Spleen (tissue), 11 donors: Measurements from ENCODE around the gene WDR90. TPM values are rescaled to one million over a fixed set of nuclear protein-coding genes. Genes with fewer than 3 reads are reported as not detected.

Source experiments
- DNase-seq: peaks from one replicate; pipeline ENCODE4 v3.0.0-alpha.2; 2020
- H3K27ac ChIP-seq, 8 donors: fragments of 200-600 bp; sonication (generic) in 7 of 8; 1 replicate in 4 of 8; 2 replicates in 4 of 8; pipeline versions ENCODE4 v1.5.0 to v1.8.0; 2016 to 2021; ENCODE audit warnings: inconsistent platforms in 4 of 8, mild to moderate bottlenecking in 4 of 8, moderate library complexity in 1 of 8
- H3K27me3 ChIP-seq, 7 donors: fragments of 200-600 bp; sonication (generic) in 6 of 7; replicated peaks in 1 of 7; 1 replicate in 4 of 7; 2 replicates in 3 of 7; pipeline versions ENCODE4 v1.5.0 to v1.8.0; 2016 to 2021; ENCODE audit warnings: inconsistent platforms in 3 of 7, mild to moderate bottlenecking in 1 of 7
- H3K36me3 ChIP-seq, 6 donors: fragments of 200-600 bp; sonication (generic) in 5 of 6; 1 replicate in 4 of 6; 2 replicates in 2 of 6; pipeline versions ENCODE4 v1.5.0 to v1.8.0; 2016 to 2021; ENCODE audit warnings: inconsistent platforms in 2 of 6
- H3K4me1 ChIP-seq, 6 donors: fragments of 200-600 bp; sonication (generic) in 5 of 6; 1 replicate in 3 of 6; 2 replicates in 3 of 6; pipeline versions ENCODE4 v1.5.0 to v1.8.0; 2016 to 2021; ENCODE audit warnings: inconsistent platforms in 3 of 6
- H3K4me3 ChIP-seq, 8 donors: fragments of 200-600 bp; sonication (generic) in 7 of 8; 1 replicate in 4 of 8; 2 replicates in 4 of 8; pipeline versions ENCODE4 v1.5.0 to v1.8.0; 2016 to 2021; ENCODE audit warnings: inconsistent platforms in 4 of 8, mild to moderate bottlenecking in 4 of 8, moderate library complexity in 2 of 8
- H3K9me3 ChIP-seq, 8 donors: fragments of 200-600 bp; sonication (generic) in 7 of 8; 1 replicate in 4 of 8; 2 replicates in 4 of 8; pipeline versions ENCODE4 v1.5.0 to v1.8.0; 2016 to 2021; ENCODE audit warnings: inconsistent platforms in 4 of 8
- POLR2A ChIP-seq, 3 donors: fragments of 450-650 bp; IDR thresholded peaks; one replicate each; pipeline ENCODE4 v1.5.1; 2017; ENCODE audit warnings: antibody characterized with exemption in 3 of 3, mild to moderate bottlenecking in 1 of 3
- POLR2AphosphoS5 ChIP-seq, 3 donors: sonication (generic); formaldehyde crosslinking; IDR thresholded peaks; one replicate each; pipeline ENCODE4 v1.5.1; 2017; ENCODE audit warnings: antibody characterized with exemption in 3 of 3
- WGBS, 5 donors: extraction: QIAGEN DNeasy Blood & Tissue Kit in 3 of 5; methylation state at CpG; one replicate each; pipeline versions ENCODE4 v1.1.5 to v1.1.7; 2013 to 2018; 5-methylcytosine and 5-hydroxymethylcytosine counted together
- intact Hi-C: fragments of 100-400 bp; cut with DNase I; formaldehyde crosslinking; loops from one replicate; pipeline ENCODE4 v1.15.0; 2023; ENCODE audit warnings: low total_unique reads
- polyA plus RNA-seq, 3 donors: library from polyadenylated mRNA; stranded (reverse); fragments of 200-250 nt; gene quantifications; one replicate each; pipeline ENCODE4 v1.2.1, GENCODE V29; 2013
- total RNA-seq, 7 donors: library from RNA; depleted of rRNA in 3 of 7; stranded (reverse); fragments of >200 nt in 3 of 7; fragmentation: NEBNext Ultra II Directional in 4 of 7; extraction: Animal tissue kit (Norgen Biotek cat#: 25700) in 4 of 7; gene quantifications; one replicate each; pipeline versions ENCODE4 v1.1.0 to v1.2.1, GENCODE V29; 2016 to 2021
- TF ChIP-seq, protein P1 (sequence below), 11 experiments: fragments of 200-600 bp in 7 of 11; fragments of 450-650 bp in 4 of 11; sonication (generic) in 4 of 11; IDR thresholded peaks in 8 of 11; conservative IDR thresholded peaks in 3 of 11; 1 replicate in 7 of 11; 2 replicates in 4 of 11; pipeline versions ENCODE4 v1.4.0 to v1.8.0; 2016 to 2021; ENCODE audit warnings: antibody characterized with exemption in 11 of 11, inconsistent platforms in 4 of 11, mild to moderate bottlenecking in 1 of 11
- donor health status: healthy with polysubstance abuse.
- donor health status: DM: no; HTN: no; CAD: no; lungs with moderate emphysema.
- donor health status: DM: no; HTN: no; CAD: no.
- donor health status: Bipolar disorder and iron deficiency.
- donor health status: healthy.
- donor health status: DM: no; HTN: no; CAD: no.
- donor health status: DM: yes; HTN: yes; CAD: no.

Gene WDR90
- total and polyA plus RNA-seq, 10 donors = 7.9 to 30.2 (median 19.4) TPM

GRCh38 chr16:634996-635395, 14.2 kb upstream of the WDR90 start:
- DNase-seq = peak; percentile 82
- intact Hi-C loops = no loop called here
- Histone ChIP-seq H3K27me3 (peaks cover 0 to 13% (median 0%) of the 10 kb centered on the region in 7 donors), H3K4me3 (peak overlapping the region in 7 of 8 donors; percentile 66 to 98 (median 84)), H3K9me3 (no peaks in the 10 kb centered on the region), H3K4me1 (peaks cover 17 to 70% (median 48%) of the 10 kb centered on the region in 6 donors), H3K27ac (peak overlapping the region in 1 of 8 donors; percentile 96), H3K36me3 (peaks cover 0 to 30% (median 17%) of the 10 kb centered on the region in 6 donors)
- WGBS, 5 donors = 77 to 93% (median 90%) methylated on average over 6 to 7 of the region's 7 CpGs
- TF ChIP-seq, protein P1, sequence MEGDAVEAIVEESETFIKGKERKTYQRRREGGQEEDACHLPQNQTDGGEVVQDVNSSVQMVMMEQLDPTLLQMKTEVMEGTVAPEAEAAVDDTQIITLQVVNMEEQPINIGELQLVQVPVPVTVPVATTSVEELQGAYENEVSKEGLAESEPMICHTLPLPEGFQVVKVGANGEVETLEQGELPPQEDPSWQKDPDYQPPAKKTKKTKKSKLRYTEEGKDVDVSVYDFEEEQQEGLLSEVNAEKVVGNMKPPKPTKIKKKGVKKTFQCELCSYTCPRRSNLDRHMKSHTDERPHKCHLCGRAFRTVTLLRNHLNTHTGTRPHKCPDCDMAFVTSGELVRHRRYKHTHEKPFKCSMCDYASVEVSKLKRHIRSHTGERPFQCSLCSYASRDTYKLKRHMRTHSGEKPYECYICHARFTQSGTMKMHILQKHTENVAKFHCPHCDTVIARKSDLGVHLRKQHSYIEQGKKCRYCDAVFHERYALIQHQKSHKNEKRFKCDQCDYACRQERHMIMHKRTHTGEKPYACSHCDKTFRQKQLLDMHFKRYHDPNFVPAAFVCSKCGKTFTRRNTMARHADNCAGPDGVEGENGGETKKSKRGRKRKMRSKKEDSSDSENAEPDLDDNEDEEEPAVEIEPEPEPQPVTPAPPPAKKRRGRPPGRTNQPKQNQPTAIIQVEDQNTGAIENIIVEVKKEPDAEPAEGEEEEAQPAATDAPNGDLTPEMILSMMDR (IDR thresholded peaks at IDR 0.05 in 8 of 11, conservative IDR thresholded peaks at IDR 0.05 in 3 of 11) = no peak
- TF ChIP-seq POLR2AphosphoS5 (IDR thresholded peaks at IDR 0.05) = no peak
- no peak for TF ChIP-seq POLR2A (IDR thresholded peaks at IDR 0.05)

DNA sequence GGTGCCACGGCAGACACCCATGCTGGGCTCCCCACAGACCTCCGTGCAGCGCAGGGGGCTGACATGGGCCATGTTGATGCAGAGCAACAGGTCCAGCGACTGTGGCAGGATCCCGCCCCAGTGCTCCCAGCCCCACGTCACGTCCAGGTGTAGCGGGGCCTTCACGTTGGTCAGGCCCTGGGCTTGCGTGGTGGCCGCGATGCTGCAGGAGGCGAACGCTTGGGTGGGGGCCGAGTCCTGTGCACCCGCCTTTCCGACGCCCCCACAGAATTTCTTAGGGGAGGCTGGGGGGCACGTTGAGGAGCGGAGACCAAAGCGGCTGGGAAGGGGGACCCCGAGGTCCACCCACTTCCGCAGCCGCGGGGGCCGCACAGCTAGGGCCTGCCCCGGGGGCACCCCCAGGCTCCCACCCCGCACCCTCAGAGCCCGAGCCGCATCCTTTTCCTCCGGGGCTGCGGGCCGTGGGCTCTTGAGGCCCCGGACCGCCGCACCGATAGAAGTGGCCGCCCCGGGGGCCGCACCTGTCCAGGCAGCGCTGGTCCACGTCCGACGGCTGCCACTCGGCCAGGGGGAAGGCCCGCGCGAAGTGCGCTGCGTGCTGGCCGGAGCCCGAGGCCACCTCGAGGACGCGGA, 13.5 kb upstream of the WDR90 start:
- H3K27me3 ChIP-seq = peaks cover 0 to 8% (median 0%) of the 10 kb centered on the region in 7 donors
- peaks cover 0 to 30% (median 17%) of the 10 kb centered on the region in 6 donors for H3K36me3 ChIP-seq
- TF ChIP-seq, protein P1 (IDR thresholded peaks at IDR 0.05 in 8 of 11, conservative IDR thresholded peaks at IDR 0.05 in 3 of 11) = no peak
- TF ChIP-seq POLR2AphosphoS5 (IDR thresholded peaks at IDR 0.05) = no peak
- TF ChIP-seq POLR2A (IDR thresholded peaks at IDR 0.05) = no peak
- WGBS, 5 donors = 0 to 21% (median 5%) methylated on average over 8 to 55 of the region's 55 CpGs
- H3K9me3 ChIP-seq = no peaks in the 10 kb centered on the region
- intact Hi-C loops = no loop called here
- peak; percentile 89 for DNase-seq
- H3K4me3 ChIP-seq = peak overlapping the region; percentile 66 to 98 (median 85)
- H3K27ac ChIP-seq = peak overlapping the region; percentile 93 to 98 (median 95)
- H3K4me1 ChIP-seq = peaks cover 17 to 65% (median 44%) of the 10 kb centered on the region in 6 donors

DNA sequence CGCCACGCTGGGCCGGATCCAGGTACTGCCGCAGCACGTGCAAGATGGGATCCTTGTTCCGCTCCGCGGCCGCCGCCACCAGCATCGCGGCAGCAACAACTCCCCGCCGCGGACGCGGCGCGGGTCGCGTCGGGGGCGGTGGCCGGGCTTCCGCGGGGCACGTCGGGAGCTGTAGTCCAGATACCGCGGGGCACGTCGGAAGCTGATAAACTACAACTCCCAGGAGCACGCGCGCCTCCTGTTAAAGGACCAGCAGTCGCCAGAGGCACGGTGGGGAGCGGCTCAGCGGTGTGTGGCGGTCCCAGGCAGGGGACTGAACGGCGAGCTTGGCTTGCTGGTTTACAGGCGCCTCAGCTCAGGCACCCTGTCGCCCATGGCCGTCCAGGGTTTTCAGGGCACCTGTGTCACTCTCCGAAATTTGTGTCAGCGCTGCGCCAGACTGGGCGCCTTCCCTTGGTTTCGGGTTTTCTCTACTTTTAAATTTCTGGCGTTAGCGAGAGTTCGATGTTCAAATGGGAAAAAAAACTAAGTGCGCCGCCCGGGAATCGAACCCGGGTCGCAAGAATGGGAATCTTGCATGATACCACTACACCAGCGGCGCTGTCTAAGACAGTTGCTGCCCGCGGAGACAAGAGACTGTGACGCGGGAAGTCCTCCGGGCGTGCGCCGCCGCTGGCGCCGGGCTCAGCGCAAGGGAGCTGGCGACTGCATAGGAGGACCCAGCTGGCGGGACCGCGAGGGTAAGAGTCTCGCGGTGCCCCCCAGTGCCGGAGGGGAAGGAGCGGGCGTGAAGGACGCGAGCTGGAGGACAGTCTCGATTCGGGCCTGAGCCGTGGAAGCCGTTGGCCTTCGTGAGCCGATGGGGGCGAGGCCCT, 12.7 kb upstream of the WDR90 start, which contains the start of gene METTL26:
Gene METTL26 (minus strand): TSS at position 100 of the 875 bp plus-strand sequence. CDS start 15 bp downstream, at position 85.
- peak within 1 kb of the TSS; percentile 93 to 98 (median 95) for H3K27ac ChIP-seq
- H3K4me1 ChIP-seq = peaks cover 17 to 65% (median 40%) of the 10 kb centered on the region in 6 donors
- 0% methylated on average over 38 to 91 of the region's 91 CpGs for WGBS, 5 donors
- peak within 1 kb of the TSS; percentile 66 to 98 (median 85) for H3K4me3 ChIP-seq
- H3K27me3 ChIP-seq = peaks cover 0 to 4% (median 0%) of the 10 kb centered on the region in 7 donors
- TF ChIP-seq, protein P1 (IDR thresholded peaks at IDR 0.05 in 8 of 11, conservative IDR thresholded peaks at IDR 0.05 in 3 of 11) = peak in 4 of 11 experiments; percentile 28 to 38 (median 34)
- TF ChIP-seq POLR2AphosphoS5 (IDR thresholded peaks at IDR 0.05) (peak; percentile 87 to 89 (median 88)), POLR2A (IDR thresholded peaks at IDR 0.05) (peak in 1 of 3 donors; percentile 20)
- peaks cover 0 to 30% (median 17%) of the 10 kb centered on the region in 6 donors for H3K36me3 ChIP-seq
- intact Hi-C loops = no loop called here
- no peaks in the 10 kb centered on the region for H3K9me3 ChIP-seq
- peak; percentile 99 for DNase-seq
